Neural cell (in vitro differentiated cells): ENCODE data around the gene COX14. TPM values are rescaled to one million over a fixed set of nuclear protein-coding genes. Genes with fewer than 3 reads are reported as not detected.

ENCODE experiments used
- H2AFZ ChIP-seq: fragments of 200-600, 300-800 bp; sonication (generic), shearing (Covaris generic); 2 replicates; pipeline ENCODE4 v1.6.0; 2014; ENCODE audit warnings: low read depth, mild to moderate bottlenecking, antibody characterized with exemption, low read length, moderate library complexity
- H3F3A ChIP-seq: fragments of 200-600 bp; shearing (Covaris generic); 2 replicates; pipeline ENCODE4 v1.6.1; 2016; ENCODE audit warnings: mild to moderate bottlenecking, moderate library complexity, mixed read lengths, antibody characterized with exemption, low read length; ENCODE audit not compliant: insufficient read depth, poor library complexity, severe bottlenecking
- H3K27ac ChIP-seq: fragments of 200-600, 300-800 bp; sonication (generic), shearing (Covaris generic); 2 replicates; pipeline ENCODE4 v1.5.1; 2014; ENCODE audit warnings: mild to moderate bottlenecking, low read length, moderate library complexity
- H3K27me3 ChIP-seq: fragments of 300-800, 200-600 bp; sonication (generic), shearing (Covaris generic); 2 replicates; pipeline ENCODE4 v1.6.0; 2014; ENCODE audit warnings: mild to moderate bottlenecking, low read depth, low read length, moderate library complexity; ENCODE audit not compliant: insufficient read depth
- H3K36me3 ChIP-seq: fragments of 300-800, 200-600 bp; sonication (generic), shearing (Covaris generic); 2 replicates; pipeline ENCODE4 v1.5.1; 2014; ENCODE audit warnings: mild to moderate bottlenecking, antibody characterized with exemption, low read length, moderate library complexity; ENCODE audit not compliant: insufficient read depth
- H3K4me2 ChIP-seq: fragments of 300-800, 200-600 bp; sonication (generic), shearing (Covaris generic); 2 replicates; pipeline ENCODE4 v1.6.0; 2014; ENCODE audit warnings: mild to moderate bottlenecking, low read length
- H3K4me3 ChIP-seq: fragments of 300-800, 200-600 bp; sonication (generic), shearing (Covaris generic); 2 replicates; pipeline ENCODE4 v1.5.1; 2014; ENCODE audit warnings: mild to moderate bottlenecking, low read length, moderate library complexity
- H3K79me2 ChIP-seq: fragments of 200-600 bp; shearing (Covaris generic); replicated peaks from 2 replicates; pipeline ENCODE4 v1.6.0; 2014; ENCODE audit warnings: mild to moderate bottlenecking, low read length, moderate library complexity; ENCODE audit not compliant: insufficient read depth
- H3K9ac ChIP-seq: fragments of 300-800, 200-600 bp; sonication (generic), shearing (Covaris generic); 2 replicates; pipeline ENCODE4 v1.6.1; 2016; ENCODE audit warnings: mild to moderate bottlenecking, low read length, mixed read lengths
- H3K9me2 ChIP-seq: fragments of 200-600 bp; shearing (Covaris generic); 2 replicates; pipeline ENCODE4 v1.6.1; 2016; ENCODE audit warnings: mild to moderate bottlenecking, low read length, mixed read lengths; ENCODE audit not compliant: insufficient read depth
- H3K9me3 ChIP-seq: fragments of 200-600, 300-800 bp; sonication (generic), shearing (Covaris generic); 2 replicates; pipeline ENCODE4 v1.6.1; 2016; ENCODE audit warnings: mild to moderate bottlenecking, mixed run types, low read length, moderate library complexity, mixed read lengths
- H4K20me1 ChIP-seq: fragments of 200-600 bp; shearing (Covaris generic); 2 replicates; pipeline ENCODE4 v1.6.1; 2016; ENCODE audit warnings: mild to moderate bottlenecking, mixed run types; ENCODE audit not compliant: insufficient read depth
- EP300 ChIP-seq: fragments of 450-650 bp; conservative IDR thresholded peaks from 2 replicates; pipeline ENCODE4 v1.6.1; 2014; ENCODE audit warnings: antibody characterized with exemption, mild to moderate bottlenecking, moderate library complexity; ENCODE audit not compliant: poor library complexity, severe bottlenecking
- EZH2 ChIP-seq: fragments of 200-600, 300-800 bp; shearing (Covaris generic), sonication (generic); IDR thresholded peaks from 2 replicates; pipeline ENCODE4 v1.6.1; 2014; ENCODE audit warnings: antibody characterized with exemption, low read length, borderline replicate concordance, mild to moderate bottlenecking; ENCODE audit not compliant: insufficient read depth, poor library complexity, severe bottlenecking
- MXI1 ChIP-seq: fragments of 450-650 bp; conservative IDR thresholded peaks from 2 replicates; pipeline ENCODE4 v1.6.1; 2014; ENCODE audit warnings: antibody characterized with exemption, mild to moderate bottlenecking; ENCODE audit not compliant: poor library complexity, severe bottlenecking
- POLR2AphosphoS5 ChIP-seq: IDR thresholded peaks from 2 replicates; pipeline ENCODE4 v1.6.1; 2012
- RAD21 ChIP-seq: fragments of 450-650 bp; conservative IDR thresholded peaks from 2 replicates; pipeline ENCODE4 v1.6.1; 2014; ENCODE audit warnings: antibody characterized with exemption, mild to moderate bottlenecking, moderate library complexity
- SMC3 ChIP-seq: fragments of 450-650 bp; conservative IDR thresholded peaks from 2 replicates; pipeline ENCODE4 v1.6.1; 2014; ENCODE audit warnings: antibody characterized with exemption, mild to moderate bottlenecking, moderate library complexity; ENCODE audit not compliant: poor library complexity
- TAF1 ChIP-seq: IDR thresholded peaks from 2 replicates; pipeline ENCODE4 v1.6.1; 2012; ENCODE audit warnings: low read depth
- polyA plus RNA-seq: library from polyadenylated mRNA; depleted of rRNA; stranded (reverse); fragments of >200 nt; gene quantifications from 2 replicates; pipeline ENCODE4 v1.2.3, GENCODE V29; 2014
- TF ChIP-seq, protein P1 (sequence below): fragments of 450-650 bp; IDR thresholded peaks from 2 replicates; pipeline ENCODE4 v1.5.1; 2014; ENCODE audit warnings: antibody characterized with exemption, mild to moderate bottlenecking, moderate library complexity; ENCODE audit not compliant: poor library complexity, severe bottlenecking
- TF ChIP-seq, protein P2 (sequence below): IDR thresholded peaks from 2 replicates; pipeline ENCODE4 v1.6.1; 2012; ENCODE audit warnings: borderline replicate concordance

The COX14 gene
- polyA plus RNA-seq, 1 donor from 2014 or later = 79.3 TPM

DNA sequence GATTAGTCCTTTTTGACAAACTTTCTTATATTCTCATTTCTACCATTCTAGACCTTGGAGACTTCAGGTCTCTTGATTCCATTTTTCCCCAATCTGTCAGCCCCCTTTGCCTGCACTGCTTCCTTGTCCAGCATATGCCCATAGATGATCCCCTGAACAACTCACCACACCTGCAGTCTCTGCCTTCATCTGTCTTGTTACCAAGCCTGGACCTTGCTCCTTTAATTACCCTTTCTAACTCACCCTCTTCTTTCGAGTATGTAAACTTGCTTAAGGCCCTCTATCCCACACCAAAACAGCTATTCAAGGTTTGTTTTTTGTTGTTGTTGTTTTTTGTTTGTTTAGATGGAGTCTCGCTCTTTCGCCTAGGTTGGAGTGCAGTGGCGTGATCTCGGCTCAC is 9.6 kb downstream of the COX14 start:
- no peak for TF ChIP-seq EP300
- TF ChIP-seq, protein P1, sequence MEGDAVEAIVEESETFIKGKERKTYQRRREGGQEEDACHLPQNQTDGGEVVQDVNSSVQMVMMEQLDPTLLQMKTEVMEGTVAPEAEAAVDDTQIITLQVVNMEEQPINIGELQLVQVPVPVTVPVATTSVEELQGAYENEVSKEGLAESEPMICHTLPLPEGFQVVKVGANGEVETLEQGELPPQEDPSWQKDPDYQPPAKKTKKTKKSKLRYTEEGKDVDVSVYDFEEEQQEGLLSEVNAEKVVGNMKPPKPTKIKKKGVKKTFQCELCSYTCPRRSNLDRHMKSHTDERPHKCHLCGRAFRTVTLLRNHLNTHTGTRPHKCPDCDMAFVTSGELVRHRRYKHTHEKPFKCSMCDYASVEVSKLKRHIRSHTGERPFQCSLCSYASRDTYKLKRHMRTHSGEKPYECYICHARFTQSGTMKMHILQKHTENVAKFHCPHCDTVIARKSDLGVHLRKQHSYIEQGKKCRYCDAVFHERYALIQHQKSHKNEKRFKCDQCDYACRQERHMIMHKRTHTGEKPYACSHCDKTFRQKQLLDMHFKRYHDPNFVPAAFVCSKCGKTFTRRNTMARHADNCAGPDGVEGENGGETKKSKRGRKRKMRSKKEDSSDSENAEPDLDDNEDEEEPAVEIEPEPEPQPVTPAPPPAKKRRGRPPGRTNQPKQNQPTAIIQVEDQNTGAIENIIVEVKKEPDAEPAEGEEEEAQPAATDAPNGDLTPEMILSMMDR = no peak
- TF ChIP-seq TAF1 = no peak
- no peak for TF ChIP-seq MXI1
- TF ChIP-seq POLR2AphosphoS5 = no peak
- TF ChIP-seq SMC3 = no peak
- no peak for TF ChIP-seq EZH2
- TF ChIP-seq, protein P2, sequence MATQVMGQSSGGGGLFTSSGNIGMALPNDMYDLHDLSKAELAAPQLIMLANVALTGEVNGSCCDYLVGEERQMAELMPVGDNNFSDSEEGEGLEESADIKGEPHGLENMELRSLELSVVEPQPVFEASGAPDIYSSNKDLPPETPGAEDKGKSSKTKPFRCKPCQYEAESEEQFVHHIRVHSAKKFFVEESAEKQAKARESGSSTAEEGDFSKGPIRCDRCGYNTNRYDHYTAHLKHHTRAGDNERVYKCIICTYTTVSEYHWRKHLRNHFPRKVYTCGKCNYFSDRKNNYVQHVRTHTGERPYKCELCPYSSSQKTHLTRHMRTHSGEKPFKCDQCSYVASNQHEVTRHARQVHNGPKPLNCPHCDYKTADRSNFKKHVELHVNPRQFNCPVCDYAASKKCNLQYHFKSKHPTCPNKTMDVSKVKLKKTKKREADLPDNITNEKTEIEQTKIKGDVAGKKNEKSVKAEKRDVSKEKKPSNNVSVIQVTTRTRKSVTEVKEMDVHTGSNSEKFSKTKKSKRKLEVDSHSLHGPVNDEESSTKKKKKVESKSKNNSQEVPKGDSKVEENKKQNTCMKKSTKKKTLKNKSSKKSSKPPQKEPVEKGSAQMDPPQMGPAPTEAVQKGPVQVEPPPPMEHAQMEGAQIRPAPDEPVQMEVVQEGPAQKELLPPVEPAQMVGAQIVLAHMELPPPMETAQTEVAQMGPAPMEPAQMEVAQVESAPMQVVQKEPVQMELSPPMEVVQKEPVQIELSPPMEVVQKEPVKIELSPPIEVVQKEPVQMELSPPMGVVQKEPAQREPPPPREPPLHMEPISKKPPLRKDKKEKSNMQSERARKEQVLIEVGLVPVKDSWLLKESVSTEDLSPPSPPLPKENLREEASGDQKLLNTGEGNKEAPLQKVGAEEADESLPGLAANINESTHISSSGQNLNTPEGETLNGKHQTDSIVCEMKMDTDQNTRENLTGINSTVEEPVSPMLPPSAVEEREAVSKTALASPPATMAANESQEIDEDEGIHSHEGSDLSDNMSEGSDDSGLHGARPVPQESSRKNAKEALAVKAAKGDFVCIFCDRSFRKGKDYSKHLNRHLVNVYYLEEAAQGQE = no peak
- TF ChIP-seq RAD21 = no peak
- H3K36me3 ChIP-seq = no peaks in the 10 kb centered on the region

DNA sequence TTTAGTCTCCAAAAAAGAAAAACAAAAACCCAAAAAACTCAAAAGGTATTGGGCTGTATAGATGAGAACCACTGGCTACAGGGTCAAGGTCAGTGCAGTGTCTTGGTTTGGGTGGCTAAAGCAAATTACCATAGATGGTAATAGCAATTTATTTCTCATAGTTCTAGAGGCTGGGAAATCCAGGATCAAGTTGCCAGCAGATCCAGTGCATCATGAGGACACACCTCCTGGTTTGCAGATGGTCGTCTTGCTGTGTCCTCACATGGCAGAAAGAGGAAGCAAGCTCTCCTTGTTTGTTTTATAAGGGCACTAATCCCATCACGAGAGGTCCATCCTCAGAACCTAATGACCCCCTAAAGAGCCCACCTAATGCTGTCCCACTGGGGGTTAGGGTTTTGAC is 11.2 kb downstream of the COX14 start:
- Histone ChIP-seq H4K20me1 (no peaks in the 10 kb centered on the region), H3K4me3 (no peak overlapping the region), H3K9ac (no peak overlapping the region), H3K27ac (no peak overlapping the region), H3K4me2 (no peak overlapping the region), H3K27me3 (no peaks in the 10 kb centered on the region), H3K36me3 (no peaks in the 10 kb centered on the region), H3K9me2 (no peaks in the 10 kb centered on the region), H3K79me2 (no peaks in the 10 kb centered on the region), H3K9me3 (no peaks in the 10 kb centered on the region), H3F3A (no peaks in the 10 kb centered on the region), H2AFZ (no peak overlapping the region)
- TF ChIP-seq, protein P2 = no peak
- TF ChIP-seq EZH2 (no peak), POLR2AphosphoS5 (no peak), SMC3 (no peak), TAF1 (no peak), RAD21 (no peak)

More for the DNA sequence above, 9.6 kb downstream of the COX14 start:
- Histone ChIP-seq H3K4me2 (no peak overlapping the region), H3K9me3 (no peaks in the 10 kb centered on the region), H3K9me2 (no peaks in the 10 kb centered on the region), H2AFZ (no peak overlapping the region), H3F3A (no peaks in the 10 kb centered on the region), H3K79me2 (no peaks in the 10 kb centered on the region), H3K27ac (no peak overlapping the region), H3K9ac (no peak overlapping the region), H3K27me3 (no peaks in the 10 kb centered on the region), H4K20me1 (no peaks in the 10 kb centered on the region), H3K4me3 (no peak overlapping the region)
